SK-N-SH treated with all-trans-retinoic acid at 6 μM for 48 hours (cell line): ENCODE data around the gene ATG2A.

ENCODE experiments used
- PATZ1 ChIP-seq: fragments of 250-450 bp; sonication (Bioruptor Pico); IDR thresholded peaks from 2 replicates; pipeline ENCODE4 v1.8.0; 2020; ENCODE audit warnings: mild to moderate bottlenecking, moderate library complexity, borderline replicate concordance
- POU6F1 ChIP-seq: fragments of 250-450 bp; sonication (Bioruptor Pico); IDR thresholded peaks from 2 replicates; pipeline ENCODE4 v1.8.0; 2021; ENCODE audit warnings: low read depth, mild to moderate bottlenecking, moderate library complexity, borderline replicate concordance
- ZFP30 ChIP-seq: fragments of 450-650 bp; formaldehyde crosslinking; IDR thresholded peaks from 2 replicates; pipeline ENCODE4 v1.5.0; 2022; ENCODE audit warnings: mild to moderate bottlenecking, moderate library complexity
- ZNF565 ChIP-seq: fragments of 450-650 bp; formaldehyde crosslinking; conservative IDR thresholded peaks from 2 replicates; pipeline ENCODE4 v1.5.0; 2020; ENCODE audit warnings: low read depth, mild to moderate bottlenecking, moderate library complexity

- TF ChIP-seq POU6F1 (CRISPR knock-in tag) (no peak), ZNF565 (no peak), PATZ1 (CRISPR knock-in tag) (no peak), ZFP30 (no peak)
Observed at GRCh38 chr11:64892838-64893193, 24.2 kb downstream of the ATG2A start.
